Prostate gland (tissue), 2 donors: ENCODE results near the gene RGS11. TPM values are rescaled to one million over a fixed set of nuclear protein-coding genes. Genes with fewer than 3 reads are reported as not detected.

Experiments
- DNase-seq: peaks from one replicate; pipeline ENCODE4 v3.0.0-alpha.2; 2019; ENCODE audit warnings: low spot score
- H3K27ac ChIP-seq, 2 donors: fragments of 200-600 bp; sonication (generic); 2 replicates each; pipeline ENCODE4 v1.5.1; 2017 to 2019
- H3K27me3 ChIP-seq: fragments of 200-600 bp; sonication (generic); replicated peaks from 2 replicates; pipeline ENCODE4 v1.5.1; 2019; ENCODE audit not compliant: insufficient read depth
- H3K36me3 ChIP-seq, 2 donors: fragments of 200-600 bp; sonication (generic); 1 replicate in 1 of 2; 2 replicates in 1 of 2; pipeline versions ENCODE4 v1.5.1 to v1.8.1; 2017 to 2019
- H3K4me1 ChIP-seq: fragments of 200-600 bp; sonication (generic); replicated peaks from 2 replicates; pipeline ENCODE4 v1.5.1; 2019
- H3K4me3 ChIP-seq, 2 donors: fragments of 200-600 bp; sonication (generic); 2 replicates each; pipeline ENCODE4 v1.5.1; 2017 to 2019
- H3K9me3 ChIP-seq: fragments of 200-600 bp; sonication (generic); 2 replicates; pipeline ENCODE4 v1.5.1; 2017
- CTCF ChIP-seq, 4 experiments: fragments of 200-600 bp in 2 of 4; fragments of 450-650 bp in 2 of 4; sonication (generic) in 2 of 4; IDR thresholded peaks; 1 replicate in 3 of 4; 2 replicates in 1 of 4; pipeline ENCODE4 v1.5.1; 2016 to 2019; ENCODE audit warnings: antibody characterized with exemption in 4 of 4, mild to moderate bottlenecking in 2 of 4, moderate library complexity in 2 of 4
- POLR2A ChIP-seq: fragments of 450-650 bp; IDR thresholded peaks from one replicate; pipeline ENCODE4 v1.6.1; 2016; ENCODE audit warnings: antibody characterized with exemption, mild to moderate bottlenecking
- POLR2AphosphoS5 ChIP-seq: sonication (generic); formaldehyde crosslinking; IDR thresholded peaks from one replicate; pipeline ENCODE4 v1.6.1; 2017; ENCODE audit warnings: antibody characterized with exemption
- WGBS: methylation state at CpG from one replicate; pipeline ENCODE4 v1.1.5; 2018; 5-methylcytosine and 5-hydroxymethylcytosine counted together
- intact Hi-C: fragments of 100-400 bp; cut with DNase I; formaldehyde crosslinking; loops from one replicate; pipeline ENCODE4 v1.14.2; 2022
- total RNA-seq, 2 donors: library from RNA; depleted of rRNA; stranded (reverse); fragments of >200 nt; gene quantifications; one replicate each; pipeline ENCODE4 v1.1.0, GENCODE V29; 2016

Gene RGS11
- total RNA-seq, 2 donors from 2014 or later = 2.3 to 5.9 TPM

- TF ChIP-seq CTCF (IDR thresholded peaks at IDR 0.05) = no peak
- TF ChIP-seq POLR2AphosphoS5 = no peak
- TF ChIP-seq POLR2A = no peak
- Histone ChIP-seq H3K27me3 (peaks cover 6% of the 10 kb centered on the region), H3K4me3 (peak overlapping the region in 1 of 2 donors; percentile 26), H3K9me3 (no peaks in the 10 kb centered on the region), H3K36me3 (no peaks in the 10 kb centered on the region), H3K4me1 (peaks cover 5% of the 10 kb centered on the region), H3K27ac (no peak overlapping the region)
- no peak for DNase-seq
- WGBS = 49% methylated on average over 26 of the region's 27 CpGs
- intact Hi-C loops = no loop called here
Measured at GRCh38 chr16:280991-281659, 5.4 kb upstream of the RGS11 start.

- WGBS = 2% methylated on average over 9 of the region's 54 CpGs
- intact Hi-C loops = no loop called here
- Histone ChIP-seq H3K27ac (no peak within 1 kb of the TSS), H3K27me3 (peaks cover 6% of the 10 kb centered on the region), H3K4me1 (peaks cover 5% of the 10 kb centered on the region), H3K4me3 (peak within 1 kb of the TSS in 1 of 2 donors; percentile 26), H3K9me3 (no peaks in the 10 kb centered on the region), H3K36me3 (no peaks in the 10 kb centered on the region)
- no peak for DNase-seq
- TF ChIP-seq POLR2AphosphoS5 = no peak
- no peak for TF ChIP-seq CTCF (IDR thresholded peaks at IDR 0.05)
- TF ChIP-seq POLR2A = no peak
Measured at GRCh38 chr16:280552-280951, 4.8 kb upstream of the RGS11 start, which contains the start of gene ARHGDIG. TSS of gene ARHGDIG (plus strand) at chr16:280591. CDS start at chr16:280681, 90 bp downstream.

- peaks cover 5% of the 10 kb centered on the region for H3K4me1 ChIP-seq
- H3K36me3 ChIP-seq = no peaks in the 10 kb centered on the region
- no peak overlapping the region for H3K27ac ChIP-seq
- intact Hi-C loops = no loop called here
- TF ChIP-seq CTCF (IDR thresholded peaks at IDR 0.05) (no peak), POLR2AphosphoS5 (no peak), POLR2A (no peak)
- peak overlapping the region in 1 of 2 donors; percentile 18 for H3K4me3 ChIP-seq
- 3% methylated on average over 30 of the region's 47 CpGs for WGBS
- no peak for DNase-seq
- no peaks in the 10 kb centered on the region for H3K9me3 ChIP-seq
- H3K27me3 ChIP-seq = peaks cover 6% of the 10 kb centered on the region
Measured at GRCh38 chr16:280005-280460, 4.3 kb upstream of the RGS11 start.

- Histone ChIP-seq H3K9me3 (no peaks in the 10 kb centered on the region), H3K27ac (no peak overlapping the region), H3K4me1 (peaks cover 9% of the 10 kb centered on the region), H3K4me3 (no peak overlapping the region), H3K27me3 (peaks cover 6% of the 10 kb centered on the region), H3K36me3 (no peaks in the 10 kb centered on the region)
- WGBS = 64% methylated on average over 7 of the region's 7 CpGs
- no peak for TF ChIP-seq POLR2AphosphoS5
- TF ChIP-seq POLR2A = no peak
- no peak for TF ChIP-seq CTCF (IDR thresholded peaks at IDR 0.05)
- intact Hi-C loops = no loop called here
- no peak for DNase-seq
Measured at GRCh38 chr16:279531-279930, 3.8 kb upstream of the RGS11 start.

GRCh38 chr16:278863-279366 is 3.2 kb upstream of the RGS11 start:
- intact Hi-C loops = no loop called here
- DNase-seq = no peak
- H3K36me3 ChIP-seq = no peaks in the 10 kb centered on the region
- H3K27ac ChIP-seq = no peak overlapping the region
- H3K4me3 ChIP-seq = no peak overlapping the region
- WGBS = 33% methylated on average over 6 of the region's 6 CpGs
- TF ChIP-seq CTCF (IDR thresholded peaks at IDR 0.05) (no peak), POLR2A (no peak)
- H3K4me1 ChIP-seq = peaks cover 9% of the 10 kb centered on the region
- H3K27me3 ChIP-seq = peaks cover 6% of the 10 kb centered on the region
- no peaks in the 10 kb centered on the region for H3K9me3 ChIP-seq
